Panc1 (cell line): Measurements from ENCODE around the gene C19orf81.

ENCODE experiments used
- CTCF ChIP-seq: fragments of 450-650 bp; IDR thresholded peaks from 2 replicates; pipeline ENCODE4 v1.5.1; 2017; ENCODE audit warnings: mild to moderate bottlenecking
- POLR2AphosphoS5 ChIP-seq: IDR thresholded peaks from 2 replicates; pipeline ENCODE4 v1.6.1; 2012; ENCODE audit warnings: mild to moderate bottlenecking, low read depth, low read length, moderate library complexity
- REST ChIP-seq, 2 experiments: IDR thresholded peaks; 2 replicates each; pipeline ENCODE4 v1.6.1; 2011 to 2012; ENCODE audit warnings: low read depth in 2 of 2, control low read depth in 1 of 2, low read length in 1 of 2, mild to moderate bottlenecking in 1 of 2, moderate library complexity in 1 of 2; ENCODE audit not compliant: insufficient read depth in 1 of 2
- TCF7L2 ChIP-seq: IDR thresholded peaks from 2 replicates; pipeline ENCODE4 v1.6.1; 2011; ENCODE audit warnings: mild to moderate bottlenecking, low read depth, low read length, inconsistent platforms

DNA sequence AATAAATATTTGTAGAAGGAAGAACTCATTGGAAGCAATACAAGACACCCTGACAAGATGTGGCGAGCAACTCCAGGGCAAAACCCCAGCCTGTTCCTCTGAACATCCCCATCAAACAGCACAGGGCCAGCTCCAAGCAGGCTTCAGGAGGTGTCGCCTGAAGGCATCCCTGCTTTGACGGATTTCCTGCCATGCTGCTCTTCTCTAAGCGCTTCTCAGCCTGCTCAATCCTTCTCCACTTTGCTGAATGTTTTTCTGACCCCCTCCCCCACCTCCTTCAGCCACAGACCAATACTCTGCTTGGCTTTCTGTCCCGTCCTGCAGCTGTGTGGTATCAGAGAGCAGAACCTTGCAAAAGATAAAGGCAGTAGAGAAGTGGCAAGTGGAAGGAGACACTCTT, 28.4 kb downstream of the C19orf81 start:
- TF ChIP-seq CTCF (no peak), REST (IDR thresholded peaks at IDR 0.05; ENCODE audit: insufficient read depth in 1 of 2, low read depth in 2 of 2, low read length in 1 of 2) (no peak), POLR2AphosphoS5 (no peak), TCF7L2 (no peak)
